Activated T-helper 9 cell treated with anti-CD3 and anti-CD28 coated beads, Interleukin-2, amount 50 U/mL, for 16 hours (primary cell): ENCODE measurements around the gene RPS16.

Source experiments
- DNase-seq: peaks from one replicate; pipeline ENCODE4 v3.0.0-alpha.2; 2020; ENCODE audit warnings: low read depth

The RPS16 gene

DNA sequence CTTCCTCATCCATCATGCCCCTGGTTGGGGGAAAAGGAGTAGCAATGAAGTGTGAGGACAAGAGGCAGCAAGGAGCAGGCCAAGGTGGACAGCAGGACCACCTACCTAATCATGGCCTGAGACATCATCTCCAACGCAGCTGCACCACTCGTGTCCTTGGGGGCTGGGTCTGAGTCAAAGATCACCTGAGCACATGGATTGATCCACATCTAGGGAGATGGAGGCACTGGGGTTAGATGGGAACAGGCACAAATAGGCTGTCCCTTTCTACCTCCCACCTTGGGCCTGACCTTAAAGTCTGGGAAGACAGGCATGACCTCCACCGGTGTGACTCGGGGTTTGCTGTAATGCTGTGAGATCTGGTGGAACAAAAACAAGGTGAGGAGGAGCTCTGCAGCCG is 47.1 kb downstream of the RPS16 start:
- no peak for DNase-seq

DNA sequence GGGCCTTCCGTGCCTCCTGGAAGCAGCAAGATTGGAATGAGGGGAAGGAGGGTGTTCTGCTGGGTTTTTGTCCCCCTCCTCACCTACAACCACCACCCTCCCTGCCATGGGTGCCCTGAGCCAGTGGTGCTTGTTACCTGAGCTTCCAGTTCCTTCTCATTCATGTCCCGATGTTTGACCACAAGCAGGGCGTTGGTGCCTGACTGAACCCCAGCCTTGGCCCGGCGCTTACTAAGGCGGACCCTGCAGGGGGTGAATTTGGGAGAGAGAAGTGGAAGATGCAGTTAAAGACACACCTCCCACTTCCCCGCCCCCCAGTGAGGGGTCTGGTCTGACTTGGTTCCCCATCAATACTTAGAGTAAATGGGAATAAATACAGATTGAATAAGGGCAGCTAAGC is 49.2 kb downstream of the RPS16 start:
- DNase-seq, result no peak

DNA sequence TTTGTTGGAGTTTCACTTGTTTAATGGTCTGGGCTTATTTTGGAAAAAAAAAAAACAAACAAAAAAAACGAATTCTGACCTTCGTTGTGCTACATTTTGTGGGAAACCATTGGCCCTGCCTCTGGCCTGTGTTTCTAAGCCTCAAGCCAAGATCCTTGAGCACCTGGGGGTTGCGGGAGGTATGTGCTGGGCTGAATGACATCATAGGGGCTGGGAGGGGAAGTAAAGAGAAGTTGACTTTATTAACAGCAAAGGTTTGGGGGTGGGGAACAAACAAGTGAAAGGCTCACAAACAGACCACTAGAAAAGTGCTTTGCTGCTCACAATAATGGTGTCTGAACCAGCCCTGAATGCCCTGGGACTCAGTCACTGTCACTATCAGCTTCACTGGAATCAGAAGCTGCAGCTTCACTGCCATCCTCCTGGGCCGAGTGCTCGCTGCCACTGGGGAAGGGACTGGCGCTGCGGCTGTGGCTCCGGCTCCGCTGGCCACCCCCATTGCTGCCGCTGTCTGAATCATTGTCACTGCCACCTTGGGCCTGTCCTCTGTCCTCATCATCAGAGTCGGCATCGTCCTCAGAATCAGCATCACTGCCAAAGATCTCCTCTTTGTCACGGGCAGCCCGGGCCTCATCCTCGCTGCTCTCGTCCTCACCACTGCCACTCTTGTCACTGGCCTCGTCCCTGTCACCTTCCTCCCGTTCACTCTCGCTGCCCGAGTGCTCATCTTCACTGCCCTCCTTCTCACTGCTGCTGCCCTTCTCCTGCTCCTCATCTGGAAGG is 49.9 kb downstream of the RPS16 start:
- DNase-seq, result no peak

DNA sequence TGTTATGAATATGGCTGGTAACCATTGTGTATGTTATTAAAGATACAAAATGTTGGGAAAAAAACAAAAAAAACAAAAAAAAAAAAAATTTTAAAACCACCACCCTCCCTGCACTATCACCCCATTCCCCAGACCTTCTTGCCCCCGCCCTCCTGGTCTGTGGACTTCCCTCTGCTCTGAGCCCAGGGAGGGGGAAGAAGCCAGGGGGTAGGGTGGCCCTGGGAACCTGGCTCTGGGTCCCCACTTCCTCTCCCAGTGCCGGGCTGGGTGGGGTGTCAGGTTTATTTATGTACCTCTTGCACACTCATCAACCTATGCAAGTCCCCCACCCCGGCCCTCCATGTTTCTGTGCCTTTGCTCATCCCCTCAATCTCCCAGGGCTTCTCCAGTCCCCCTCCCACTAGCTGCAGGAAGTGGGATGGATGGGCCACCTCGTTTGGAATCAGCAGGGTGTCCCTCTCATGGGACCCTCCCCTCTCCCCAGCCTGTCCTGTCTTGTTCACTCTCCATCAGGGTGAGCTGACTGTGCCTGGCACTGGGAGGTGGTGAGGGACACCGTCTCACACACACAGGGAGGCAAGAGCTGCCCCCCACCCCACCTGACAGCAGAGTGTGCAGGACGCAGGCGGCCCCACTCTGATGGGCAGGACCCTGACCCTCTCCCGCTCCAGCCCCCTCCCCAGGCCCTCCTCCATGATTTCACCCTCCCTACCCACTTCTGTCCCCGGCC is 50.7 kb downstream of the RPS16 start:
- DNase-seq, result no peak
